Measurements from ENCODE around the gene CDC42. TPM values are rescaled to one million over a fixed set of nuclear protein-coding genes. Genes with fewer than 3 reads are reported as not detected.
"Not testable (repeated sequence)": the region's sequence is repeated elsewhere in the genome, so short reads cannot be mapped to it uniquely, and the experiment has no call there.

Gene CDC42
- total and polyA plus RNA-seq, 3 experiments from 2014 or later: 294 to 347 (median 317) TPM

DNA sequence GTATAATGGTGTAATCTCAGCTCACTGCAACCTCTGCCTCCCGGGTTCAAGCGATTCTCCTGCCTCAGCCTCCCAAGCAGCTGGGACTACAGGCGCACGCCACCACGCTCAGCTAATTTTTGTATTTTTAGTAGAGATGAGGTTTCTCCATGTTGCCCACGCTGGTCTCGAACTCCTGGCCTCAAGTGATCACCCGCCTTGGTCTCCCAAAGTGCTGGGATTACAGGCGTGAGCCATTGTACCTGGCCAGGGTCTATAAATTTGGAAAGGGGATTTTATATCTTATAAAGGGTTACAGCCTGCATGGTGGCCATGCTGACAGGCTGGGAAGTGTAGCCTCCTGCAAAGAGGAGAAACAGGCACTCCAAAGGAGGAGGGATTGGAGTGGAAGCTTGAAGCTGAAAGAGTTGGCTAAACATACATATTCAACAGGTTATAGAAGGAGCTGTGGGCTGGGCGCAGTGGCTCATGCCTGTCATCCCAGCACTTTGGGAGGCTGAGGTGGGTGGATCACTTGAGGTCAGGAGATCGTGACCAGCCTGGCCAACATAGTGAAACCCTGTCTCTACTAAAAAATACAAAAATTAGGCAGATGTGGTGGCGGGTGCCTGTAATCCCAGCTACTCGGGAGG, 37.8 kb upstream of the CDC42 start:
- CTCF ChIA-PET: interaction anchor here (1.5 kb wide), 1 partner anchor 10 kb away, joined by 4 read pairs; no protein-coding TSS in a partner anchor
- H3K4me3 Mint-ChIP-seq; H3K27me3 Mint-ChIP-seq; POLR2A ChIA-PET; DNase-seq; H3K36me3 ChIP-seq (ENCODE audit: insufficient read depth, low read length); H3K9me3 ChIP-seq (ENCODE audit: low read length); H3K9me3 Mint-ChIP-seq; H3K36me3 Mint-ChIP-seq; H3K27ac ChIP-seq (ENCODE audit: low read depth, low read length); H3K4me3 ChIP-seq (ENCODE audit: low read length); H3K27me3 ChIP-seq (ENCODE audit: insufficient read depth, low read length, poor library complexity, severe bottlenecking): not testable (repeated sequence)
- peaks cover 15% of the 10 kb centered on the region for H3K4me1 ChIP-seq (ENCODE audit: insufficient read depth, low read length)
- peak overlapping the region in 1 of 8 donors; percentile 65 for H3K27ac Mint-ChIP-seq
- peaks cover 12 to 15% (median 13%) of the 10 kb centered on the region in 3 donors for H3K4me1 Mint-ChIP-seq

DNA sequence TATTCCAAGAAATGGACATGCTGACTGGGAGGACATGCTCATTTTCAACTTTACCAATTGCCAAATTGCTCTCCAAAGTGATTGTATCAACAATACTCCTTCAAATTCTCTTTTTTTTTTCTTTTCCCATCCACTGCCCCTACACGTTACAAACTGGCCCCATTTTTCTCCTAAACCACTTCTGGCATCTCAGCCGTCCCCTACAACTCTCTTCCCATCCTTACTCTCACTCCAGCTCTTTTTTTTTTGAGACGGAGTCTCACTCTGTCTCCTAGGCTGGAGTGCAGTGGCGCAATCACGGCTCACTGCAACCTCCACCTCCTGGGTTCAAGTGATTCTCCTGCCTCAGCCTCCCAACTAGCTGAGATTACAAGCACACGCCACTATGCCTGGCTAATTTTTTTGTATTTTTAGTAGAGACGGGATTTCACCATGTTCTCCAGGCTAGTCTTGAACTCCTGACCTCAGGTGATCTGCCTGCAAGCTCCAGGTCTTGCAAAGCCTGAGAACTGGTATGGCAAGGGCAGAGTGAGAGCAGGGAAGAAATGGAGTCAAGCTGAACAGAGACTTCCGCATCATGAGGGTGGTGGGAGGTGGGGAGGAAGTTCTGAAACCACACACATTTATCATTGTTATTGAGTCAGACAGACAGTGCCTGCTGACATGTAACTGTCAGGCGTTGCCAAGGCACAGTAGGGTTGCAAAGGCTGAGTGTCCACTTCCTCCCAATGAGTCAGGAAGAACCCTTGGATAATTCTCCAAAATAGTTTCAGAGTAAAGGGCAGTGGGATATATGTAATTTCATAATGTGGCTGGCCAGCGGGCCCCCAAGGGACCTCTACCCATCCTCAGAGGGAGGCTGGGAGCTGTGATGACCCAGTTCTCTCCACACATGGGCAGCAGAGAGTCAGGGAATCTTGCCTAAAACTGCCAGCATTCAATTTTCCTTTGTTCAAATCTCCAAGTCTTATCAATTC, 33.6 kb upstream of the CDC42 start:
- Mint-ChIP-seq H3K27ac (peak overlapping the region; percentile 26 to 97 (median 84)), H3K4me1 (peaks cover 19 to 26% (median 24%) of the 10 kb centered on the region in 3 donors), H3K27me3 (no peaks in the 10 kb centered on the region), H3K36me3 (no peaks in the 10 kb centered on the region), H3K4me3 (peak overlapping the region in 5 of 7 donors; percentile 3 to 60 (median 57)), H3K9me3 (no peaks in the 10 kb centered on the region)
- Histone ChIP-seq H3K4me3 (ENCODE audit: low read length) (no peak overlapping the region), H3K36me3 (ENCODE audit: insufficient read depth, low read length) (no peaks in the 10 kb centered on the region), H3K27me3 (ENCODE audit: insufficient read depth, low read length, poor library complexity, severe bottlenecking) (no peaks in the 10 kb centered on the region), H3K4me1 (ENCODE audit: insufficient read depth, low read length) (peaks cover 25% of the 10 kb centered on the region), H3K9me3 (ENCODE audit: low read length) (no peaks in the 10 kb centered on the region), H3K27ac (ENCODE audit: low read depth, low read length) (peak overlapping the region; percentile 26)
- ChIA-PET CTCF (interaction anchor here (1.1 kb wide), 1 partner anchor 40 kb away, joined by 3 read pairs; no protein-coding TSS in a partner anchor), POLR2A (interaction anchor here (0.6 to 0.9 kb wide), 2 partner anchors 50 to 79 kb away, joined by 3 read pairs; no protein-coding TSS in a partner anchor)
- peak; percentile 26 to 78 (median 29) for DNase-seq

DNA sequence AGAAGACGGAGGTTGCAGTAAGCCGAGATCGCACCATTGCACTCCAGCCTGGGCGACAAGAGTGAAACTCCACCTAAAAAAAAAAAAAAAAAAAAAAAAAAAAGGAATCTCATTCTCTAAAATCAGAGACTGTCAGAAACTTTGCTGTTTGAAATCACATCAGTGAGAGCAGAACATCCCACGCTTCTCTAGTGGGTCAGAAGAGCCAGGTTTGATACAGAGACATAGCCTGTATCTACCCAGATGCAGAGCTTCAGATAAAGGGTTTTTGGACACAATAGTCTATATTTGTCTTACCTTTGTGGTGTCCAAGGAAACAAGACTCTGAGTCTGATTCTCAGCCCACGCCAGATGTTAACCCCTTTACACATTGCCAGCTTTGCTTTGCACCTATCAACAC, 31.4 kb upstream of the CDC42 start:
- Mint-ChIP-seq H3K27ac (no peak overlapping the region), H3K9me3 (no peaks in the 10 kb centered on the region), H3K27me3 (no peaks in the 10 kb centered on the region), H3K4me3 (no peak overlapping the region), H3K36me3 (peaks cover 0 to 11% (median 0%) of the 10 kb centered on the region in 3 donors), H3K4me1 (peaks cover 30 to 40% (median 40%) of the 10 kb centered on the region in 3 donors)
- no peak for DNase-seq
- Histone ChIP-seq H3K27ac (ENCODE audit: low read depth, low read length) (no peak overlapping the region), H3K4me3 (ENCODE audit: low read length) (no peak overlapping the region), H3K4me1 (ENCODE audit: insufficient read depth, low read length) (peaks cover 32% of the 10 kb centered on the region), H3K27me3 (ENCODE audit: insufficient read depth, low read length, poor library complexity, severe bottlenecking) (no peaks in the 10 kb centered on the region), H3K9me3 (ENCODE audit: low read length) (no peaks in the 10 kb centered on the region), H3K36me3 (ENCODE audit: insufficient read depth, low read length) (no peaks in the 10 kb centered on the region)
- CTCF ChIA-PET: interaction anchor here (0.7 to 5.3 kb wide), 3 partner anchors 19 to 32 kb away, joined by 3 to 77 read pairs (median 4); partner anchors contain the start of gene CDC42
- POLR2A ChIA-PET: no interaction called here

DNA sequence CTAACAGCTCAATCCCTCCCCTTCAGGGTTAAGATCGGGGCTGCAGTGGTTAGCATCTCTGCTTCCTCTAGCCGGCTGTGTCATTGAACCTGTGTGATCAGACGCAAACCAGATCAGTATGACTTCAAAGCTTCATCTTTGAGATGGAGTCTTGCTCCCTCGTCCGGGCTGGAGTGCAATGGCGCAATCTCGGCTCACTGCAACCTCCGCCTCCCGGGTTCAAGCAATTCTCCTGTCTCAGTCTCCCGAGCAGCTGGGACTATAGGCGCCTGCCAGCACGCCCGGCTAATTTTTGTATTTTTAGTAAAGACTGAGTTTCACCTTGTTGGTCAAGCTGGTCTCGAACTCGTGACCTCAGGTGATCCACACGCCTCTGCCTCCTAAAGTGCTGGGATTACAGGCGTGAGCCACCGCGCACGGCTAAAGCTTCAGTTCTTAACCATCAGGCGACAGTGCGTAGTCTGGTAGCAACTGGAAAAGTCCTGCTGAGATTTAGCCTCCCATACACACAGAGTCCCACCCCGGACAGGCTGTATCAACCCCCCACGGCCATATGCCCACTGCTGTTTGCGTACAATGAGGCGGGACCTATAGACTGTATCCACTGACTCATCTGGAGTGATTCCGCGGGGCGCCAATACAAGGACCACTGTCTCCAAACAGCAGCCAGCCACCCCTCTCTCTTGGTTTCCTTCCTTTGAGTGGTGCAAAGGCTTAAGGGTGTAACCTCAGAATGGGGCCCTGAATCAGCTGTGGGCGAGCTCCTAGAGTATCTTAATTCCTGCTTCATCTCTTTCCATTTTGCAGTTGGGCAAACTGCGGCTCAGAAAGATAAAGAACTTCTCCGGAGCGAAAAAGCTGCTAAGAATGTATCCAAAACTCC, 27.8 kb upstream of the CDC42 start:
- DNase-seq: peak; percentile 74 to 93 (median 87)
- CTCF ChIA-PET: interaction anchor here (0.7 to 5.3 kb wide), 18 partner anchors 10 to 321 kb away, joined by 3 to 77 read pairs (median 4); partner anchors contain the start of gene CDC42
- peaks cover 0 to 13% (median 2%) of the 10 kb centered on the region in 3 donors for H3K36me3 Mint-ChIP-seq
- H3K9me3 Mint-ChIP-seq: no peaks in the 10 kb centered on the region
- H3K4me1 Mint-ChIP-seq: peaks cover 29 to 46% (median 45%) of the 10 kb centered on the region in 3 donors
- H3K27ac Mint-ChIP-seq: peak overlapping the region; percentile 93 to 100 (median 98)
- peak overlapping the region; percentile 86 to 98 (median 93) for H3K4me3 Mint-ChIP-seq
- Histone ChIP-seq H3K36me3 (ENCODE audit: insufficient read depth, low read length) (no peaks in the 10 kb centered on the region), H3K9me3 (ENCODE audit: low read length) (no peaks in the 10 kb centered on the region), H3K4me3 (ENCODE audit: low read length) (peak overlapping the region; percentile 96), H3K27me3 (ENCODE audit: insufficient read depth, low read length, poor library complexity, severe bottlenecking) (no peaks in the 10 kb centered on the region), H3K27ac (ENCODE audit: low read depth, low read length) (peak overlapping the region; percentile 99), H3K4me1 (ENCODE audit: insufficient read depth, low read length) (peaks cover 27% of the 10 kb centered on the region)
- H3K27me3 Mint-ChIP-seq: no peaks in the 10 kb centered on the region
- POLR2A ChIA-PET: interaction anchor here (0.6 to 3.0 kb wide), 9 partner anchors 14 to 255 kb away, joined by 3 to 139 read pairs (median 5); partner anchors contain the start of genes CDC42 and USP48

DNA sequence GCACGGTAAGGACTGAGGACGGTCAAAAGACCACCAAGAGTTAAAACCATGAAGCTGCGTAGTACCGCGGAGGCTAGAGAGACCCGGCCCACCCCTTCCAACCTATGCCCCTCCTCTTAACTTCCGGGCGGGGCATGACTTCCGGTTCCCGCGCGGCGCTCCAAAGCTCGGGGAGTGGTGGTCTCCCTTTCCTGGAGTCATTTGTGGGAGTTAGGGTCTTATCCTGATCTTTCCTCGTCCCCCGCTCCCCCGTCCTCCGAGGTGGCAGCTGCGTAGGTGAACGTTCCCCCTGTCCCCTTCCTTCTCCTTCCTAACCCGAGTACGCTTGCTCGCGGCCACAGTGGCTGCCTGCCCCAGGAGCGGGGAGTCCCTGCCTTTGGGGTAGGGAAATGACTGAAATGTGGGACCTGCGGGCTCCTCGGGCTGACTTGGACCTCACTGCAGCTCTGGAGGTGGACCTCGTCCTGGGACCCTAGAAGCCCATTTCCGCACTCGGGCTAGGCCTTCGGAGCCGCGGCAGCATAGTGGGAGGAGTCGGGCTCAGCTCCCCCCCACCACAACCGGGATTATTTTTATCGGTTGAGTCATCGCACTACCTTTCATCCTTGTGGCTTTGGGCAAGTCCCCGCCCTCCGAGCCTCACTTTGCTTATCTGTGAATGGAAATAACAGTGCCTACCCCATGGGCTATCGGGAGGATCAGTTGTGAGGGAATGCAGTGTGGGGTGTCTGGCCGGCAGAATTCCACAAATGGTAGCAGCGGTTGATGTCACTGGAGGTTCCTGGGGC, 26.9 kb upstream of the CDC42 start:
- DNase-seq: peak; percentile 80 to 94 (median 88)
- Mint-ChIP-seq H3K36me3 (peaks cover 0 to 17% (median 2%) of the 10 kb centered on the region in 3 donors), H3K4me1 (peaks cover 31 to 51% (median 50%) of the 10 kb centered on the region in 3 donors), H3K27me3 (no peaks in the 10 kb centered on the region), H3K9me3 (no peaks in the 10 kb centered on the region), H3K4me3 (peak overlapping the region; percentile 86 to 98 (median 93)), H3K27ac (peak overlapping the region; percentile 93 to 100 (median 98))
- peaks cover 31% of the 10 kb centered on the region for H3K4me1 ChIP-seq (ENCODE audit: insufficient read depth, low read length)
- H3K4me3 ChIP-seq (ENCODE audit: low read length): peak overlapping the region; percentile 96
- ChIA-PET CTCF (interaction anchor here (1.2 to 5.3 kb wide), 12 partner anchors 9 to 243 kb away, joined by 3 to 77 read pairs (median 7); partner anchors contain the start of gene CDC42), POLR2A (interaction anchor here (0.9 to 3.0 kb wide), 6 partner anchors 13 to 243 kb away, joined by 3 to 139 read pairs (median 11); partner anchors contain the start of genes CDC42 and USP48)
- peak overlapping the region; percentile 99 for H3K27ac ChIP-seq (ENCODE audit: low read depth, low read length)
- no peaks in the 10 kb centered on the region for H3K27me3 ChIP-seq (ENCODE audit: insufficient read depth, low read length, poor library complexity, severe bottlenecking)
- no peaks in the 10 kb centered on the region for H3K36me3 ChIP-seq (ENCODE audit: insufficient read depth, low read length)
- H3K9me3 ChIP-seq (ENCODE audit: low read length): no peaks in the 10 kb centered on the region

DNA sequence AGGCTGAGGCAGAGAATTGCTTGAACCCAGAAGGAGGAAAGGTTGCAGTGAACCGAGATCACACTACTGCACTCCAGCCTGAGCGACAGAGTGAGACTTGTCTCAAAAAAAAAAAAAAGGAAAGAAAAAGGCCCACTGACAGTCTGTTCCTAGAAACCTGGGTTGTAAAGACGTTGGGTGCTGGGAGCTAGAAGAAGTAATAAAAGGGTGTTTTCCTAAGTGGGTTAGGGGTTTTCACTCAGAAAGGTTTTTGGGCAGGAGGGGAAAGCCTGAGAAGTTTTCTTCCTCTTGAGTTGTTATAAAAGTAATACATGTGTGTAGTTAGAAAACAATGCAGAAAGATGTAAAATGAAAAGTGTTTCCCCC, 25.6 kb upstream of the CDC42 start:
- H3K36me3 ChIP-seq (ENCODE audit: insufficient read depth, low read length): no peaks in the 10 kb centered on the region
- no peak overlapping the region for H3K4me3 ChIP-seq (ENCODE audit: low read length)
- ChIA-PET POLR2A (interaction anchor here (0.6 to 1.0 kb wide), 2 partner anchors 11 to 44 kb away, joined by 3 to 5 read pairs; no protein-coding TSS in a partner anchor), CTCF (interaction anchor here (2.7 to 4.2 kb wide), 2 partner anchors 10 to 13 kb away, joined by 8 to 17 read pairs; no protein-coding TSS in a partner anchor)
- peak overlapping the region; percentile 99 for H3K27ac ChIP-seq (ENCODE audit: low read depth, low read length)
- peaks cover 0 to 23% (median 2%) of the 10 kb centered on the region in 3 donors for H3K36me3 Mint-ChIP-seq
- H3K4me1 ChIP-seq (ENCODE audit: insufficient read depth, low read length): peaks cover 38% of the 10 kb centered on the region
- H3K27me3 Mint-ChIP-seq: no peaks in the 10 kb centered on the region
- no peaks in the 10 kb centered on the region for H3K27me3 ChIP-seq (ENCODE audit: insufficient read depth, low read length, poor library complexity, severe bottlenecking)
- DNase-seq: no peak
- H3K9me3 Mint-ChIP-seq: no peaks in the 10 kb centered on the region
- H3K4me3 Mint-ChIP-seq: peak overlapping the region; percentile 46 to 98 (median 50)
- peaks cover 36 to 61% (median 60%) of the 10 kb centered on the region in 3 donors for H3K4me1 Mint-ChIP-seq
- peak overlapping the region in 7 of 8 donors; percentile 79 to 99 (median 98) for H3K27ac Mint-ChIP-seq
- no peaks in the 10 kb centered on the region for H3K9me3 ChIP-seq (ENCODE audit: low read length)
